Endometrium (tissue), 2 donors: ENCODE measurements around the gene MED9.

Experiments
- FAIRE-seq: peaks from 2 replicates; lab custom pipeline; 2012; peaks lifted over from hg19 to GRCh38; lab: Jason Lieb, UNC
- donor health status: control.
- donor health status: control.

Gene MED9

DNA sequence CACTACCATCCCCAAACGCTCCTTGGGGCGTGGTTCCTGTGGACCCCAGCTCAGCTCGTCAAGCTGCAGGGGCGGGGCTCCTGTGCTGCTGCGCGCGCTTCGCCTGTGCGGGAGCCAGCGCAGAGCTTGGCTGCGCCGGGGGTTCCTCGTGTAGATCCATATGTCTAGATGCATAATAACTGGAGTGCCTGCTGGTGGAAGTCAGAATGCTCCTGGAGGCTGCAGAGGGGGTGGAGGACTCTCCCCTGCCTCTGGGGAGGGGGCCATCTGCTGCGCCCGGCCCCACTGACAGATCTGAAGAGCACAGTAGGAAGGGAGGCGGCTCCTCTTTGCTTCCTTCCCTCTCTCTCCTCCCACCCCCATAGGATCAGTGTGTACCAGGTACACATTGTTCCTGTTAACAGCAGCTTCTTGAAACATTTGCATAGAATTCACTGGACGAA, 14.8 kb downstream of the MED9 start:
- FAIRE-seq, result no peak

DNA sequence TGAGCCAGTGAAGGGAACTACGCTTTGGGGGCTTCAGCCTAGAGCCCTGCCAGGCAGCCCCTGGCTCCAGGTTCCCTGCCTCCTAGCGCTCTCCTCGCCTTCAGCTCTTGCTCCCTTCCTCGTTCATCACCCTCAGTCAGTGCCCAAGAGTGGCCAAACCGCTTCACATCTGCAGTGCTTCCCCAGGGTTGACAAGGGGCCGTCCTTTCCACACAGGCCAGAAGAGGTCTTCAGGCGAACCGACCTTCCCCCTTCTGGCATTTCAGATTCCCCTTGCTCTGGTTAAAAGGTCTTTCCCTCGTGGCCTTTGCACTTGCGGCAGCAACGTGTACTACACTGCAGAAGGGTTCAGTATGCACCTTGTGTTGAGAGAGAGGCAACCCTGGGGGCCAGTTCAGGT, 15.3 kb downstream of the MED9 start:
- FAIRE-seq, result no peak

DNA sequence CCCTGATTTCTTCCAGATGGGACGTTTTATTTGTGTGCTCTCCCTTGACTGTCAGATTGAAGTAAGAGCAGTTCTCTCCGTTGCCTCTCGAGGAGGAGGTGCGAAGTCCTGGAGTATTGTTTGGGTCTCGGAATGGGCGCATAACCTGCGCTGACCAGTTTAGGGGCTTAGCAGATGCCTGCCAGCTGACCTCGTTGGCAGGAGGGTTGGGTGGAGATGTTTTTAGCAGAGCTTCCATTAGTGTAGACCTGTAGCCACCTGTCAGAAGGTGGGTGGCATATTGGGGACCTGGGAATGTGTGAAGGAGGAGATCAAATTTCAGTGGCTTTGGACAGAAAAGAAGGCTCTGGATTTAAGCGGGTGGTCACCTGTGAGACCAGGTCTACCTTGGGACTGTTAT, 15.8 kb downstream of the MED9 start:
- no peak for FAIRE-seq

DNA sequence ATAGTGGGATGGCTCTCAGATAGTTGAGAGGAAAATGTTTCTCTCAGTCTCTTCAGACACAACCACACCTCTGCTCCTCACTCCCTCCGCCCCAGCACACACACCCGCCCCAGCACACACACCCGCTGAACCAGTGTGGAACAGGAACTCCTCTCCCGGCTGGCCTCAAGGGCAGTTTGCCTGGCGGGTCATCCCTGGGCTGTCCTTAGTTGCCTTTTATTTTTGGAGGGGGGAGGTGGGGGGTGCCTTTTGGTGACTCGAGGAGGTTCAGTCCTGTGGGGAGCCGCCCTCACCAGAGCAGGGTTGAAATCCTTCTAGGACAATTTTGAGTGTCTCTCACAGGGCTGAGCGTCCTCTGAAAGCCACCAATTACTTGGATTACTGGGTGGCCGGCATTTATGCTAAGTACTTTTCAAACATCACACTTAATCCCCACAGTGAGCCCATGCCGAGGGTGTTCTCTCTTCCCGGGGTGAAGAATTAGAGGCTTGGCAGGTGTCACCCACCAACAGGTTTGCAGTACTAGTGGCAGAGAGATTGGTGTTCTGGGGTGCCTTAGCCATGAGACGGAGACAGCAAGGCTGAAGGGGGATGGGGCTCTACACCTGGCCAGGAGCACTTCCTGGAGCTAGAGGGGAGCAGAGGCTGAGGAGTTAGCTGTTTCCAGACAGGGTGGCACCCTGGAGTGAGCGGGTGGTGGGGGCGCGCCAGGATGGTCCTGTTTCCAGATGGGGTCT, 16.6 kb downstream of the MED9 start:
- FAIRE-seq, result no peak

DNA sequence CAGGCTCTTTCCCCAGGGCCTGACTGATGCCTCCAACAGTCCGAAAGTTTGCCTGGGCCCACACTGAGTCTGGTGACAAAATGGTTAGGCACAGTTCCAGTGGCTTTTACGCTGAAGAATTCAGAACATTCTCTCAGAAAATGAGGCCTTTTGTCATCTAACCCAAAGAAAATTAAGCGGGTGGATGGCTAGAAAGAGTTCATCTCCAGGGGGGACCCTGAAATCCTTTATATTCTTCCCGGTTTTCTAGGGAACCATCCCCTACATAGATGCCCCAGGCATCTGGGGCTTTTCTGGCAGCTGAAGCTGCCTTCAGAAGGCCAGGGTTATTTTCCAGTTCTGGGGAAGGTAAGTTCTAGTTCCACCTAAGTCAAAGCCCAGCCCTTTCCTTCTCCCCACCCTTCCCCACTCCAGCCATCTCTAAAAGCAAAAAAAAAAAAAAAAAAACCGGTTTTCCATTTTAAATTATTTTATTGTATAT, 17.2 kb downstream of the MED9 start:
- FAIRE-seq, result no peak

DNA sequence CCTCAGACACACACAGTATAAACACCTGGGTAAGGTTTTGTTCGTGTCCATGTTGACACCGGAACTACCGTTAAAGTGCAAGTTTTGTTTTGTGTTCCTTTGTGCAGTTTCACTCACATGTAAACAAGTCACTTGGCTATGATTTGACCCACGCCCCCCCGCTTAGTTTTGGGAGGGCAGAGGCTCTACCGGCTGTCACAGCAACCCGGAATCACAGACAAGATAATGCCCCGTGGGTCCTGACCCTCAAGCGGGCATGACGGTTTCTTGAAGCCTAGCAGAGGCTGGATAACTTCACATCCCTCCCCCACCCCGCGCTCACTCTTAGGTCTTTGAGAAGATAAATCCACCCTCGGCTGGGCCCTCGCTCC, 17.7 kb downstream of the MED9 start:
- no peak for FAIRE-seq

DNA sequence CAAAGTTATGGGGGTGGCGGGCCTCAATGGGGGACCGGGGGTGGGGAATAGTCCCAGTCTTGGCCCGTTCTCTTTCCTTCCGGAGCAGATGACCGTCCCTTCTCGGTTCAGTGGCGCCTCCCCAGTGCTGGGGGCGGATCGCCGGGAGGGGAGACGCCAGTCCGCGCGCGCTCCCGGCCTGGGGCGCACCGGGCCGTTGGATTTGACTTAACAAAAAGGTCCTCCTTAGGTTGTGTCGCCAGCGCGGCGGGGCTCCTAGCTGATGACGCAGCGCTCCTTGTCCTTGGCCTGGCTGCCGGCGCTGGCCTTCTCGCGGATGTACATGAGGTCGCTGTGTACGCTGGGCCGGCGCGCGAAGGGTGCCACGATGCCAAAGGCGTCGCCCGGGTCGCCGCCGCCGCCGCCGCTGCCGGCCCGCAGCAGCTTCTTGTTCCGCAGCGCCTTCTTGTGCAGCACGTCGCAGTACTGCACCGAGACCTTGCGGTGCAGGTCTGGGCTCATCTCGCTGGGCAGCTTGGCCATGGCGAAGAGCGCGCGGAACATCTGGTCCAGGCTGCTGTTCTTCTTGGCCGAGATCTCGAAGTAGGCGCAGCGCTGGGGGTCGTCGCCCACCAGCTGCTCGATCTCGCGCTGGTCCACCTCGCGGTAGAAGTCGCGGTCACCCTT, 18.2 kb downstream of the MED9 start:
- FAIRE-seq, result no peak

DNA sequence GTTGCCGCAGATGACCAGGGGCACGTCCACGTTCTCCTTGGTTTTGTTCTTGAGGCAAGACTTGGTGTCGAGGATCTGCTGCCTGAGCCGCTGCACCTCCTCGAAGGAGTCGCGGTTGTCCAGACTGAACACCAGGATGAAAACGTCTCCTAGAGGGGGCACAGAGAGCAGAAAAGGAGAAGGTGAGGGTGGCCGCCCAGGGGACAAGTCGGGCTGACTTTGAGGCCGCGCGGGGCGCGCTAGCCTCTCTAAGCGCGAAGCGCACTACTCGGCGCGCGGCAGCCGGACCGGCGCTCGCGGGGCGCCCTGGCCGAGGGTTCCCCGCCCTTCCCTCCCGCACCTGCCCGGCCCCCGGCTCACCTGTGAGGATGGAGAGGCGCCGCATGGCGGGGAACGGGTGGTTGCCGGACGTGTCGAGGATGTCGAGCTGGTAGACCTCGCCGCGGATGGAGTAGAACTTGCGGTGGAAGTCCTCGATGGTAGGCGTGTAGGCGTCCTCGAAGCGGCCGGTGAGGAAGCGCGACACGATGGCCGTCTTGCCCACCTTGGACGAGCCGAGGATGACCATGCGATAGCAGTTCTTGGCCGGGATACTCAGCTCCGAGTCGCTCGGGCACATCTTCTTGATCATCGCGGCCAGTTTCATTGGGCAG, 18.9 kb downstream of the MED9 start:
- no peak for FAIRE-seq

DNA sequence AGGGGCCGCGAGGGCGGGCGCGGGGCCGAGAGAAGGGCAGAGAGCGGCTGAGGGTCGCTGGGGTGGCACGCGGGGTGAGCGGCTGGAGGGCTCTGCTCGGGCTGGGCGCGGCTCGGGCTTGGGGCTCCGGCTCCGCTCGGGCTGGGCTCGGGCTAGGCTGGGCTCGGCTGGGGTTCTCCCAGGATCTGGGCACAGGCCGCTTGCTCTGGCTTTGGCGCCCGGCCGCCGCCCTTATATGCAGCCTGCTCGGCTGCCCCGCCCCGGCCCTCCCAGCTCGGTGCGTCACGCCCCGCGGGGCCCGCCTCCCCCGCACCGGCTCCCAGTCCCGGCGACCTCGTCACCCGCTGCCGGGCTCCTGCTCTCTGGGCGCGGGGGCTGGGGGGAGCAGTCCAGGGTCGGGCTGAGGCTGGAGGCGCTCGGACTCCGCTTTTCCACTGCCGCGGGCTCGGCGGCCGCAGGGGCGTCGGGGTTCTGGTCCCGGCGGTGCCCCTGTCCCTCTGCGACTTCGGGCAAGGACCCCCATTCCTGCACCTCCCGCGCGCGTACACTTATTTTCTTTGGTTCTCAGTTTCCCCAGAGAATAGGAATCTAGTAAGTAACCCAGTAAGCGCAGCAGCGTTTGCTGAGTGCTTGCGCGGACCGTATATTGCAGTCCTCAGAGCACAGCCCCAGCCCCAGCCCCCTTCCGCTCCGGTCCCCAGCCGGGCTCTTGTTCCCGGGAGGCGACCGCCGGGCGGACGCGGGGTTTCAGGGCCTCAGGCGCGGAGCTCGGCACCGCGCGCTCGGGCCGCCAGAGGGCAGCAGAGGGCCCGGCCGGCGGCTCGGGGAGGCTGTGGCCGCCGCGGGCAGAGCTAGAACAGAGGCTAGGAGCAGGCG, 19.6 kb downstream of the MED9 start, which contains the start of gene RASD1:
Gene RASD1, minus strand, starts transcription at position 207 of the 876 bp plus-strand sequence. CDS start 214 bp downstream, outside the sequence.
- no peak for FAIRE-seq

DNA sequence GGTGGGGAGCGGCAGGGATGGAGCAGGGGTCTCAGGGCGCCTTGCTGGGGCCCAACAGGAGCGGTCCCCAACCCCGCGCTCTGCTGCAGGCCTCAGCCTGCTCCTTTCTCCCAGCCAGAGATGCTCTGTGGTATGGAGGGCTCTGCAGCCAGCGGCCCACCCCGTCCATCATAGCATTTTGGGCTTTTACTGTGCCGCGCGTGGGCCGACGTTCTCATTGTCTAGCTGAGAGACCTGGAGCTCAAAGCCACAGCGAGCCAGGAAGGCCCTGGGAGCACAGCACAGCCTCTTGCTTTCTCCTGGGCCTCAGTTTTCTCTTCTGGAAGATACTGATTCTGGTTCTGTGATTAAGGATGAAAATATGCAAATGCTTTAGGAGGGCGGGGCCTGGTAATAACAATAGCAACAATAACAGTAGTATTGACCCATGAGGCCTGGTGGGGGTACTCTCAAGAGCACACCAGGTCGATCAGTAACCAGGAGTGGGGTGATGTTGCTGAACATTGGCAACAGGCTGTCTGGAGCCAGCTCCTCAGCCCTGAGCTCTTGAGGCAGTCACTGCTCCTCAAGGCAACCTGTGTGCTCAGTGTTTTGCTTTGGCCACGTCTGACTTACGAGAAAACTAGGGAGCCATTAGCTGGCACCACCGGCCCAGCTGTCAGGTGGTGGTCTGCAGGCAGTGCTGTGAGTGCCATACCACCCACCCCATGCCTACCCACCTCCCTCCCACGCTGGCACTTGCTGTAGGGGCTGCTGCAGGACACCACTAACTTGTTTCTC, 20.5 kb downstream of the MED9 start:
- FAIRE-seq, result no peak

DNA sequence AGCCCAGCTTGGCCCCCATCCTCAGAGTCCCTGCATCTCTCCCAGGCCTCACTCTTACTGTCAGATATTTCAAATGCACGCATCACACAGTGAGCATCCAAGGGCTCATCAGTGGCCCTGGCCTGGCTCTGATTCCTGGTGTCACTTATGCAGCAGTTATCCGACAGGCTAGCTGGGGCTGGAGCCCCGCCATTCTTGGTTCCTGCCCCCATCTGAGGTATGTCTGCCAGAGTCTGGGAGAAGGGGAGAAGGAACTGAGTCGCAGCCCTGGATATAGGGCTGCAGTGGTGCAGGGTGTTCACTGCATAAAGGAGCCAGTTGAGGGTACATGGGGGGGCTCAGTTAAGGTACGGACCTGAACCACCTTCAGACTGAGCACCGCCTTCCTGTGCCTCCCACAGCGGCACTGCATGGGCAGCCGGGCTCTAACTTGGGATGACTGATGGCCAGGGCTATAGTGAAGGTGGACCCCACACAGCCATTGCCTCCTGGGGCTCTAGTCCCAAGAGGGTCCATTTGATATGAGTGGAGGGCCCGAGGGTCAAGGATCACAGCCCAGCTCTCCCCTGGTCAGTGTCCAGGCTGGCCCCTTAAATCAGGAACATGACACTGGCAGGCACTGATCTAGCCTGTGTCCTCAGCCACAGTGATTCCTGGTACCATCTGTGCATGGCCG, 21.2 kb downstream of the MED9 start:
- no peak for FAIRE-seq

DNA sequence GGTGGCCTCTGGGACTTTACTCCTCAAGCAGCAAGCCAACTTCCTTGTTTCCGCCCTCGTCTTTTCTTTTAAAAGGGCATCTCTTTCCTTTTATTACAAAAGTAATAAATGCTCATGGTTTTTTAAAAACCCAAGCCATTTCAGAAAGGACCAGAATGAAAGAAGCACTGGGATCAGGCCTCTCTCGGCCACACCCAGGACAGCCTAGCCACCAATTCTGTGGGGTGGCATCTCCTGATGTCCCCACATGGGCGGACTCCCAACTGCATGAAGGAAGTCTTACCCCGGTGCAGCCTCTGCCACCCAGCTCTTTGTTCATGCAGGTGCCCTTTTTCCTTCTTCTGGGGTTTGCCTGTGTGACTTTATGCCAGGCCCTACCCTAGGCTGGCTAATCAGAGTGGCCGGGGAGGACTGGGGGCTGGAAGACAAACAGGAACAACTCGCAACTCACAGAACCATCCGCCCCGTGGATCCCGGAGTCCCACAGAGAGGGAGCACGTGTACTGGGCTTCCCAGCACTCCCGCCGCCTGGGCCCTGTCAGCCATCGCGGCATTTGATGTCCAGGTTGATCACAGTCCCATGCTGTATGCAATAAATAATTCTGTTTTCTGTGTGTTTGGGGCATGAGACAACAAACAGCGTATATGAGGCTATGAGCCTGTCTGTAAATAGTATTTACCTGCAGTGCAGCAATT, 22.0 kb downstream of the MED9 start:
- no peak for FAIRE-seq

DNA sequence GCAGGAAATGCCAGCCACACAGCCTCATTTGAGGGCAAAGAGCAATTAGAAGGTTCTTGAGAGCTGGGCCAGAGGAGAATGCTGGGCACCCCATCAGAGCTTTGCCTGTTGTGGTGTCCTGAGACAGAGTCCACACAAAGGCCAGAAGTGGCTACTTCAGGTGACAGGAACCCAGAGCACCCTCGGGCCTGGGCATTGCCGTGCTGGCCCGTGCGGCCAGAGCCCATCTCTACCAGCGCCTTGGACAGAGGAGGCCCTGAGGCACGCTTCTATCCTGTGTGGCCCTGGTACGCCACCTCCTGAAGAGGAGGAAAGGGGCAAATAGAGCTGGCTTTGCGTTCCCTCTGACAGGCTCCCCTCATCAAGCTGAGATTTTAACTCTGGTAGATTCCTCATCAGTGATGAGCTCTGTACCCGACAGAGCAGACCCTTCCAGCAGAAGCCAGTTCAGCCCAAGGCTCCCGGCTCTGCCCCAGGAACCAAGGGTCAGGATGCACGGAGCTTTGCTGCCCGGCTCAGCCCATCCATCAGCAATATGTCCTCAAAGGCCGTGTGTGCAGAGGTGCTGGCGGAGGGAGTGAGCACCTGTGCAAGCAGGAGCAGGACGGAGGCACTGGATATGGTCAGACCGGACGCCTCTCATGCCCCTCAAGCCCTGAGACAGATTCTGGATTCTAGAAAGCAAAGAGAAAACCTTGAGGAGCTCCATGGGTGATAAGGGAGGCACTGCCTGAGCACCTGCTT, 22.8 kb downstream of the MED9 start:
- FAIRE-seq, result no peak

DNA sequence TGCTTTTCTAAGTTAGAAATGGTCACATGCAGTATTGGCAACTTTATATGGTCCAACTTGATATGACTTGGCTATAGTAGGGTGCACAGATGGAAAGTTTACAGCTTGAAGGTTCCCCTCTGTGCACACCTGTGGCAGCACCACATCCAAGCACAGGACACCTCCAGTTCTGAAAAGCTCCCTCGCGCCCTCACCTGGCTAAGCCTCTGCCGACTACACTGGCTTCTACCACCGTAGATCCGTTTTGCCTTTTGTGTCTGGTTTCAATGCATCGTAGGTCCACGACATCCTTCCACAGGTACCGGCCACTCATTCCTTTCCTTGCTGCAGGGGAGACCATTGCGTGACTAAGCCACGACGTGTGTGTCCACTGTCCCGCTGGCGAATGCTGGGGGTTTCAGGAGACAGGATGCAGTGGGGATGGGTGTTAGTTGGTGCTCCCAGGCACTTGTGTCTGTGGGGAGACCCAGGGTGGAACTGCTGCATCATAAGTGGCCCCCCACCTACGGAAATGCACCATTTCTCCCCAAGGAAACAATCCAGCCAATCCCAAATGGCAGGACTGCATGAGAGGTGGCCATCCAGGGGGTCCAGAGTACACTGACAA, 24.3 kb downstream of the MED9 start:
- FAIRE-seq, result no peak

DNA sequence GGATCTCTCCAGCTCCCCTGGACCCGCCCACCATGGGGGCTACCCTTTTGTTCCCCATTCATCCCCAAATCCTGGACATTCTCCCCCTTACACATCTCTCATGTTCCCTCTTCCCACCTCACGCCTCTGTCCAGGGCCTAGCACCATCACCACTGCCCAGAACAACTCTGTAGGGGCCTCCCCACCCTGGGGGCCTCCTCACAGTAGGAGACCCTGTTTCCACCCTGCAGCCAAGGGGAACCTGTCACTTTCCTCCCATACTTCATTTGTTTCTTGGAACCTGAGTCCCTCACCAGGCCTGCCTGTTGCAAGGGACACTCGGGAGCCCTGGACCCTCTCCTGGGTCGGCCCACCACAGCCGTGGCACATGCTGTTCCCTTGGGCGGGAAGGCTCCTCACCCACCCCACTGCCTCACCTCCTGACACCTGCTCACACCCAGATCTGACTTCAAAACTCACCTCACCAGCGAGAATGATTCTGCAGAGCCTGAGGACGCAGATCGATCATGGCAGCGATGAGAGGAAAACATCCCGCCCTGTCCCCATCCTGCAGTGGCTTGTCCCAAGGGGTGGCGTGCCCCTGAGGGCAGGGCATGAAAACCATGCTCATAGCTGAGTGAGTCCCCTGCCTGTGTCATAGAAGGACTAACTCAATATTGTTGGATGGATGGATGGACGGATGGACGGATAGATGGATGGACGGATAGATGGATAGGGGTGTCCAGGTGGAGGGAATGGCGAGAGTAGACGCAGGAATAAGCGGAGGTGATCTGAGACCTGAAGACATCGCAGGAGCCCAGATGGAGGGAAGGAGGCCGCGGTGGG, 26.2 kb downstream of the MED9 start:
- no peak for FAIRE-seq

DNA sequence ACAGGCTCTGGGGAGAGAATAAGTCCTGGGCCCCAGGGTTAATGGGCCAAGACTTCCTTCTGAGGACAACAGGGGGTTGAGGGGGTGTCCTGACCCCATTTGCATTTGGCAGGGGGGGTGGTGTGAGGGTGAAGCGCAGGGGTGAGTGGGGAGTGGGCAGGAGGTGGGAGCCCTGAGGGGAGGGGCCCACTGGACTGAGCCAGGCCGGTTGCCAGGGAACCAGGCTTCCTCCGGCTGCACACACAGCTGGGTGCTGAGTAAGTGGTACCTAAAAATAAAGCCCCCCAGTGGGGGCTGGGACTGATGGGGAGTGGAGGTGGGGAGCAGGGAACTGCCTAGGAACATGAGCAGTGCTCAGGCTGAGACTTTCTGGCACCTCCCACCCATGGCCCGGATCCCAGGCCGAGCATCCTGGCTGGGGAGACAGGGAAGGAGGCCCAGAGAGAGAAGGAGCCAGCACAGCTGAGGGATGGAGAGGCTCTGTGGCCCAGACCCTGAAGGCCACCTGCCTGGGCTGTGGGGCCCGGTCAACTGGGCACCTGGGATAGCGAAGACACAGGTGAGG, 26.8 kb downstream of the MED9 start:
- no peak for FAIRE-seq

DNA sequence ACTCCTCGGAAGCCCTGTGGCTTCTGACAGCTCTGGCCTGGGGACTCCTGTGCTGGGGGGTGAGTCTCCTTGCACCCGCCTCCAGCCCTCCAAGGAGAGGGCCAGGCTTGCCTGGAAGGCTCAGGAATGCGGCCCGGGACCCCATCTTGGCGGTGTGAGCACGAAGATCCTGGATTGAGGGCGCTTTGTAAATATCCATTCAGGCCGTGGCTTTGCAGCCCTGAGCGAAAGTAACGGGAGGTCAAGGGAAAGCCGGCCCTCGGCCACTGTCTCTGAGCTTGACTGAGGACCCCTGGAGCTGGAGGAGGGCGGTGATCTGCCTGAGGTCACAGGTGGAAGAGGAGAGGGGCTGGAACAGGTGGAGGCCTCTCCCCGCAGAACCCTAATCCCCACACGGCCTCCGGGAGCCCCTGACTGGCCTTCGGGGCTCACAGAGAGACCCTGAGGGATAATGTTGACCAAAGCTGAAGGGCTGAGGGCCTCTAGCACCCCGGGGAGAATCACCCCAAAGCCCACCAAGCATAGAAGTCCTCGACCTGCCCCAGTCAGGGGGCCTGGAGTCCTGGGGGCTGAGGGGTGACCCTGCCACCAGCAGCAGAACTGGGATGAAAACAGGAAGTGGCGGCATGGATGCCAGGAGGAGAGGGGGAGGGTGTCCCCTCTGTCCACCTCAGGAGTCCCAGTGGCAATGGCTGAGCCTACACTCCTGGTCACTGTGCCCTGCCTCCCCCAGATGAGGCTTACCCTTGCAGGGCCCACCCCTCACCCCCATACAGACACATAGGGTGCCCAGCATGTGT, 27.7 kb downstream of the MED9 start:
- FAIRE-seq, result no peak
